Measurements from ENCODE around the gene CILP2.

CILP2 gene

DNA sequence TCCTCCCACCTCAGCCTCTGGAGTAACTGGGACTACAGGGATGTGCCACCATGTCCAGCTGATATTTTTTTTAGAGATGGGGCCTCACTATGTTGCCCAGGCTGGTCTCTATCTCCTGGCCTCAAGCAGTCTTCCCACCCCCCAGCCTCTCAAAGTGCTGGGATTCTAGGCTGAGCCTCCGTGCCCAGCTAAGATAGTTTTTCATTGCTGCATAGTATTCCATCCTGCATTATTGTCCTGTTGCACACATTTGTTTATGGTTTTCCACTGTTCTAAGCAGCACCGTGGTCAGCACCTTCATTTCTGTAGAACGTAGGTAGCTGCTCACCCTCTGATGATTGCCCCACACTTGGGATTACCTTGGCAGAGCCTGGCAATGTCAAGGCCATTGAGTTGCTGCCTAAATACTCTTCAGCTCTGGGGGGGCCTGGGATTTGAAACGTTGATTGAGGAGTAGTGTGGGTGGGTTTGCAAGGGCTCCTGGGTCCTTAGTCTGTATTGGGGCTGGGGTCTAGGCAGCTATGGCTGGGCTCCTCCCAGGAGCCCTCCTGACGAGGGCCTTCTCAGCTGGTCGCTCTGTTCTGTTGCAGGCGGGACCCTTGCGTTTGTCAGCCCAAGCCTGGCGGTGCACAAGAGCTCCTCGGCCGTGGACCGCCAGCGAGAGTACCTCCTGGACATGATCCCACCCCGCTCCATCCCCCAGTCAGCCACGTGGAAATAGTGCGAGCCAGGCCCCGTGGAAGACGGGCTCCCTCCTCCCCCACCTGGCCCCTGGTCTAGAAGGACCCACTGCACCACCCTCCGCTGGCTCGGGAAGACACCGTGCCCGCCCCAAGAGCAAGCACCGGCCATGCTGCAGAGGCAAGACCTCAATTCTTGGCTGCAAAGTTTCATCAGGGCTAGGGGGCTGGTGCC lies 33.1 kb upstream of the CILP2 start:
- intact Hi-C loops (cut with DNase I) = no loop called here
- DNase-seq = no peak

DNA sequence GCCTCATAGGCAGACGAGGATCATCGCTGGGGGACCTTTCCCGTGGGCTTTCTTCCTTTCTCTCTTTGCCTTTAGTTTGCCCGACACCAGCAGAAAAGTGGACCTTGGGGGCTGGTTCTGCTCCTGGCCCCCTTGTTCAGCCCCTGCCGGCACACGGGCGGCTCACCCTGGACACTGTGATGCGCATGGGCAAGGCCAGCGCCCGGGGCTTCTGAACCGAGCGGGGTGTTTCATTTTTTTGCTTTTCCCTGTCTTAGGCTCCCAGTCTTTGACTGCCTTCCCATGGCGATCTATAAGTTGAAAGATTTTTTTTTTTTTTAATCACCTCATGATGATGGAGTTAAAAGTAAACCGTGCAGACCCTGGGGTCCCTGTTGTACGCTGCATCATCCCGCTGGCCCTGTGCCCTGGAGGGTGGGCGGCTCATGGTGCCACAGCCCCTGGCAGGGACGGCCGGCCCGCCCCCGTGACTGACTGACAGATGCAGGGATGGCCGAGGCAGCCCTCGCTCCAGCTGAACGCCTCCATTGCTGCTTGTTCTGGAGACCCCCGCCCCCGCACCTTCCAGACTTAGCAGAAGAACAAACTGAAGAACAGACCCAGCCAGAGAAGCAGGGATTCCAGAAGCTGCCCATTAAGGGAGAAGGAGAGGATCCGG lies 32.3 kb upstream of the CILP2 start:
- intact Hi-C loops (cut with DNase I) = no loop called here
- DNase-seq = no peak

DNA sequence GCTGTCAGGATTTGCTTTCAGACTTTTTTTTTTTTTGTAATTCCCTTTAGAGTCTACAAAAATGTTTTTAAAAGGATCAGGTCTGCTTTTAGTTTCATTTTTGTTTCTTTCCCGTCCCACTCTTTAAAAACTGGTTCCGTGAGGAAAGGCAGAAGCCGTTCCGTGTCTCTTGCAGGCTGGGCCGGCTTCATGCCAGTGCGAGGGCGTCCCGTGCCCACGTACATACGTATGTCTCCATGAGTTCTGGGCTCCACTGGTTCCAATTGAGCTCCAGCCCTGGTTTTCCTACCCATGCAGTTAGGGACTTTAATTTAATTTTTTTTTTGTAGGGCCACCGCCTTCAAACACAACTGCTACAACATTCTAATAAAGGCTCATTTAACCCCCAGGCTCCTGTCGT lies 31.5 kb upstream of the CILP2 start:
- intact Hi-C loops (cut with DNase I) = no loop called here

GRCh38 chr19:19507354-19507753 lies 30.7 kb upstream of the CILP2 start:
- intact Hi-C loops (cut with DNase I) = no loop called here
- DNase-seq = no peak

More for the DNA sequence above, 31.5 kb upstream of the CILP2 start:
- DNase-seq = no peak

GRCh38 chr19:19508217-19508616 lies 29.8 kb upstream of the CILP2 start:
- intact Hi-C loops (cut with DNase I) = no loop called here
- DNase-seq = no peak

DNA sequence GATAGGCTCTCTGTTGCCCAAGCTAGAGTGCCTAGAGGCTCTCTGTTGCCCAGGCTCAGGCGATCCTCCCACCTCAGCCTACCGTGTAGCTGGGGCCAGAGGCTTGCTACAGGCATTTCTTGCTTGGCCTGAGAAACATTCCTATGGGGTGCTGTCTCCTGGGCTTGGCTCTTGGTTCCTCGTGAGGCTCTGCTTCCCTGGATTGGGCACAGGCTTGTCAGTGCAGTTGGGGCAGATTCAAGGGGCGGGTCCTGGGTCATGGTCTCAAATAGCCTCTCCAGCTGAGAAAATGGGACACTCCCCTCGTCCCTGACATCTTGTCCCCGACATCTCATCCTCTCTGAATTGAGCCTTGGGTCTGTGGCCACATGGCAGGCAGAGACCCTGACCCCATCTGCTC lies 27.6 kb upstream of the CILP2 start:
- DNase-seq = no peak
- intact Hi-C loops (cut with DNase I) = no loop called here

GRCh38 chr19:19513682-19514081 lies 24.4 kb upstream of the CILP2 start:
- DNase-seq = no peak
- intact Hi-C loops (cut with DNase I) = no loop called here

- peak in 39 of 42 donors; percentile 29 to 83 (median 65) for DNase-seq
- intact Hi-C loops (cut with DNase I) = no loop called here
Observed at GRCh38 chr19:19514215-19514657, 23.8 kb upstream of the CILP2 start.

DNA sequence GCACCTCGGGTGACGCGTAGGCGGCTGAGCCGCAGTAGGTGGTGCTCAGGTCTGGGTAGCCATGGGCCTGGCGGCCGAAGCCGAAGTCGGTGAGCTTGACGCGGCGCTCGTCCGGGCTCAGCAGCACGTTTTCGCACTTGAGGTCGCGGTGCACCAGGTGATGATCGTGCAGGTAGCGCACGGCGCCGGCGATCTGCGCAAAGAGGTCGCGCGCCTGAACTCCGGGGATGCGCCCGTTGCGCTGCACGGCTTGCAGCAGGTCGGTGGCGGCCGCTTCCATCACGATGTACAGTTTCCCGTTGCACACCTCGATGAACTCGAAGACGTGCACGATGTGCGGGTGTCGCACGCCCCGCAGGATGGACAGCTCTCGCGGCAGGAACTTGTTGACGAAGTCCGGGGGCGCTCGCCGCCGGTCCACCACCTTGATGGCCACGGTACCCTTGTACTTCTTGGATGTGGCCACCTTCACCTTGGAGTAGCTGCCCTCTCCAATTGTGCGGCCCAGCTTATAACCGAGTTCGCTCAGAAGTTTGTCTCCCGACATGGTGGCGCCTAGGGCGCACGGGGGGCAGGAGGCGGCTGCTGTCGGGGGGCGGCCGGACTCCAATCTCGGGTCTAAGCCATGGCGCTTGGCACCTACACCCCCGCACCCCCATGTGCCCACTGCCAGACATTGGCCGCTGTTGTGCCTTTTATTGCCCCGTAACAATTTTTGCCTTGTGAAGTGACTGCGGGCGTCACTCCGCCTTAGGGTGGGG lies 23.0 kb upstream of the CILP2 start, which contains the start of gene TSSK6:
Gene TSSK6, minus strand, starts transcription at position 668 of the 761 bp plus-strand sequence. Its CDS starts 121 bp downstream, at position 547.
- intact Hi-C loops (cut with DNase I) = no loop called here
- DNase-seq = no peak

- intact Hi-C loops (cut with DNase I) = no loop called here
- DNase-seq = peak; percentile 79 to 96 (median 92)
Observed at GRCh38 chr19:19515642-19516519, 22.2 kb upstream of the CILP2 start, which contains the start of gene NDUFA13. NDUFA13 (plus strand) TSS chr19:19516225; CDS start chr19:19516239, 14 bp downstream.

GRCh38 chr19:19517235-19517619 lies 20.8 kb upstream of the CILP2 start:
- no peak for DNase-seq
- intact Hi-C loops (cut with DNase I) = no loop called here

DNA sequence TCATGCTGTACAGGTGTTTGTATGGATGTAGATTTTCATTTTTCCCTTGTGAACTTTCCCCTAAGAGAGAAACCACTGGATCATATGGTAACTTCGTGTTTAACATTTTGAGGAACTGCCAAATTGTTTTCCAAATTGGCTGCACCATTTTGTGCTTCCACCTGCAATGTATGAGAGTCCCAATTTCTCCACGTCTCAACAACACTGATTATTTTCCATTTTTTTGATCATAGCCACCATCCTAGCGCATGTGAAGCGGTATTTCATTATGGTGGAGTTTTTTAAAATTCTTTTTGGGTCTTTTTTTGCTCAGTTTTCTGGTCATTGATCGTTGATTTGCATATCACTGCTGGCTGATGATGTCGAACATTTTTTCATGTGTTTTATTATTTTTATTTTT lies 17.1 kb upstream of the CILP2 start:
- intact Hi-C loops (cut with DNase I) = no loop called here
- DNase-seq = no peak

GRCh38 chr19:19523177-19523576 lies 14.9 kb upstream of the CILP2 start:
- intact Hi-C loops (cut with DNase I) = no loop called here
- DNase-seq = no peak

DNA sequence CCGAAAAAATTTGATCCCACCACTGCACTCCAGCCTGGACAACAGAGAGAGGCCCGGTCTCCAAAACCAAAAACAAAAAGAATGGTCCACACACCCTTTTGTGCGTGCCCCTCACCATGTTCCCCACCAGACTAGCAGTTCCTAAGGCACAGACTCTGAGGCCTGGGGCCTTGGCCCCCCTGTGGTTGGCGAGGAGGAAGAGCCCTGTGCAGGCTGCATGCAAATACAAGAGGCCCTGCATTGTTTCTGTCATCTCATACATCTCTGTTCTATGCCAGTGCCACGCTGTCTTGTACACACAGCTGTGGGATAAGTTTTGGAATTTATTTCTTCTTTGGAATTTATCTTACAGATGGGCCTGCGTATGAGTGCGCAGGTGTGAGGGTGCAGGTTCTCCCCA lies 14.0 kb upstream of the CILP2 start:
- intact Hi-C loops (cut with DNase I) = no loop called here

GRCh38 chr19:19525611-19526380 lies 12.3 kb upstream of the CILP2 start:
- intact Hi-C loops (cut with DNase I) = no loop called here

More for the DNA sequence above, 14.0 kb upstream of the CILP2 start:
- no peak for DNase-seq

GRCh38 chr19:19526581-19527370 lies 11.3 kb upstream of the CILP2 start:
- peak in 4 of 42 donors; percentile 43 to 61 (median 51) for DNase-seq
- intact Hi-C loops (cut with DNase I) = no loop called here

More at GRCh38 chr19:19525611-19526380, 12.3 kb upstream of the CILP2 start:
- no peak for DNase-seq

DNA sequence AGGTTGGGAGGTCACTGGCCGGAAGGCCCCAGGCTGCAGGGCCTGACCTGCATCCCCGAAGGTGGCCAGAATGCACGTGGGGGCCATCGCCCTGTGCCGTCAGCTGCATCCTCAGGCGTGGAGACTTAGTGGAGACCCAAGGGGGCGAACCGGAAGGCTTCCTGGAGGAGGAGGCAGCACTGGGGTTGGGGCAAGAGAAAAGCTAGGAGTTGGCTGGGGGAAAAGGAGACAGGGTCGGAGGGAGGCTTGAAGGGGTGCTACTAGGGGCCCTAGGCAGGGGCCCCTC lies 10.8 kb upstream of the CILP2 start:
- no peak for DNase-seq
- intact Hi-C loops (cut with DNase I) = no loop called here

All from head of caudate nucleus (tissue), 42 donors.